Stimulated activated CD4-positive, alpha-beta T cell treated with anti-CD3 and anti-CD28 coated beads, Interleukin-2, amount 100 ng/mL, for 24 hours (primary cell): Measurements from ENCODE around the gene SERGEF.

ENCODE experiments used
- DNase-seq, 2 donors: peaks; one replicate each; pipeline ENCODE4 v3.0.0-alpha.2; 2020

The SERGEF gene

DNA sequence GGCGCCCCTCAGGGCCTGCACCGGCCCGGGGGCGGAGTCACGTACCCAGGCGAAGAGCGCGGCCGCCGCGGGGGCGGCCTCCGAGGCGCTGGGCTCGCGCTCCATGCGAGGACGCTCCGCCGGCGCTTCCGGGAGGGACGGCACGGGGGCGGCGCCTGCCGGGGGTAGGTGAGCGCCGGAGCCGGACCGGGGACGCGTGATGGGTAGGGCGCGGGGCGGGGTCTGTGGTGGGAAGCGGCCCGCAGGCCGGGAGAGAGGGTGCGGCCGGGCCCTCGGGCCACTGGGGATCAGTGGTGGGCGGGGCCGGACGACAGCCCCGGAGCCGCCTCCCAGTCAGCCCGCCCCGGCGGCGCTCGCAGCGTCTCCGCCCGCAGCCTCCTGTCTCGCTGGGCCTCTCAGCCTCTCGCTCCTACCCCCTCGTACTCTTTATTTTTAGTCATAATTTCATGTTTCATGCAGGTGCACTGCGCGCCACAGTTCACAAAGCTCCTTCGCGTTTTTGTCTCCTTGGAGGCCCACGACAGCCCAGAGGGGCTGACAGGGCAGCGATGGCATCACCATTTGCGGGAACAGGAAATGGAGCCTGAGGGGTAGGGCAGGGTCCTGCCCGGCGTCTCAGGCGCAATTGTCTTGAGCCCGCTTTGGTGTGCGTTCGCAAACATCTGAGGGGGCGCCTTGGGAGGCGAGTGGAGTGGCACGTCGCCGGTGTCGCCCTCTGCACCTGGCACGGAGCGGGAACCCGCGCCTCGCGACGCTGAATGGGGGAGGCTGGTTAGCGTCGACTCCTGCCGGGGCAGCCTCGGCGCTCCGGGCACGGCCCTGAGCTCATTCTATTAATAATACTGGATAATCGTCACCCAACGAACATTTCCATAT, at the start of gene SERGEF:
Gene SERGEF, minus strand, starts transcription at position 142 of the 876 bp plus-strand sequence. Its CDS starts 37 bp downstream, at position 105.
- DNase-seq = peak; percentile 91 to 97

DNA sequence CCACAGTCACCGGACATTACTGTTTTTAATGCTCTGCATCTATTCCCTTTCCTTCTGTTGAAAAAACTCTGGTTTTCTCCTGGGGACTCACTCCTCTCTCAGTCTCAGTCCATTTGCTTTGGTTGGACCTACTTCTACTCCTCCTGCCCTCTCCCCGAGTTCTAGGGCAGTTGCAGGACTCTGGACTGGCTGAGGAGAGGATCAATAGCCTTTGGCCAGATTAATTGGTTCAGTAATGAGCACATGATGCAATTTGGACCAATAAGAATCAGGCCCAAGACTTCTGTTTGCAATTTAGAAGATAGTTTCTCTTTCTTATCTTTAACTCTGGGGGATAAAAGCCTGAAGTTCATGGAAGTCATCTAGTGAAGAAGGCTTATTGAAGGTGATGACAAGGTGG, 48.5 kb upstream of the SERGEF start:
- DNase-seq = no peak

DNA sequence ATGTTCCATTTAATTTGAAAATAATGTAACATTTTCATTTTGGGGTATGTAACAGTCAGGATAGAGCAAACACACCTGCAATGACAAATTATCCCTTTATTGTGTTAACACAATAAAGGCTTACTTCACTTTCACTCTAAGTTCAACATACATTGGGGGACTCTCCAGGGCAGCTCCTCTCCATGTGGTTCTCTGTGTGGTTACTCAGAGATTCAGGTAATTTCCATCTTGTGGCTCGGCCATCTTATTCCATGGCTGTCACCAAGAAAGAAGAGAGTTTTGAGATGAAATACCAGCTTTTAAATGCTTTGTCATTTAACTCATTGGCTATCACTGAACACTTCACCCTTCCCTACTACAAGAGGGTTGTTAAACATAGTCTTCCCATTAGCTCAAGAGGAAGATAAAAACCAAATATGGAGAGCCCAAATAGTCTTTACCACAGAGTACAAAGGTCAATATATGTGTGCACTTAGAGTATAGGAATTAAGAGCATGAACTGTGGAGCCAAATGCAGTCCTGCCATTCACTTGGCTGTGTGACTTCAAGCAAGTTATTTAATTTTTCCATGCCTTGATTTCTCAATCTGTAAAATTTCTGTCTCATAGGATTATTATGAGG, 43.8 kb upstream of the SERGEF start:
- no peak for DNase-seq

DNA sequence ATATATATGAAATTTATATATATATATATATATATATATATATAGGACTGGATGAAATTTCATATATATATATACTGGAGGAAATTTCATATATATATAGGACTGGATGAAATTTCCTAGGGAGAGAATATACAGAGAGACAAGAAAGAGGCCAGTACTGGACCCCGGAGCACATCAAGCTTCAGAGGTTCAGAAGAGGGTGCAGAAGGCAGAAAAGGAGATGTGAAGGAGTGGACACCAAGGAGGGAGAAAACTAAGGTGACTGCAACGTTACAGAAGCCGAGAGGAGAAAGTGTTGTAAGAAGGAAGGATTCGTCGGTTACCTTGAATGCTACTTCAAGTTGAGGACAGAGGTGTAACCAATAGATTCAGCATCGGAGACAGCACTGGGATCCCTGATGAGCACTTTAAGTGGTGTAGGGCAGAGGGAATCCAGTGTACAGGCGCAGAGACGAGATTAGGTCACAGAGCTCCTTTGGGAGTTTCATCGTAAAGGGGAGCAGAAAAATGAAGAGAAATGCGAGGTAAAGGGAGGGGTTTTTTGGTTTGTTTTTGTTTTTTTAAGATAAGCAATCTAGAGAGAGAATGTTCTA, 41.8 kb upstream of the SERGEF start:
- DNase-seq = no peak

DNA sequence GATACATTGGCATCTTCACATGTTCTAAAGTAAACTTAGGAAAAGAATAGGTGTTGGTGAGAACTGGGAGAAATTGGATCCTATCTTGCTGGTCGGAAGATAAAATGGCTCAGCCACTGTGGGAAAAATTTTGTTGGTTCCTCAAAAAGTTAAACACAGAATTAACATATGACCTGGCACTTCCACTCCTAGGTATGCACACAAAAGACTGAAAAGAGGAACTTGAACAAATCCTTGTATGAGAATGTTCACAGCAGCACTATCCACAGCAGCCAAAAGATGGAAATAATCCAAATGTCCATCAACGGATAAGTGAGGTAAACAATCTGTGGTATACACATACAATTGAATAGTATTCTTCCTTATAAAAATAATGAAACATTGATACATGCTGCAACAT, 38.0 kb upstream of the SERGEF start:
- no peak for DNase-seq

DNA sequence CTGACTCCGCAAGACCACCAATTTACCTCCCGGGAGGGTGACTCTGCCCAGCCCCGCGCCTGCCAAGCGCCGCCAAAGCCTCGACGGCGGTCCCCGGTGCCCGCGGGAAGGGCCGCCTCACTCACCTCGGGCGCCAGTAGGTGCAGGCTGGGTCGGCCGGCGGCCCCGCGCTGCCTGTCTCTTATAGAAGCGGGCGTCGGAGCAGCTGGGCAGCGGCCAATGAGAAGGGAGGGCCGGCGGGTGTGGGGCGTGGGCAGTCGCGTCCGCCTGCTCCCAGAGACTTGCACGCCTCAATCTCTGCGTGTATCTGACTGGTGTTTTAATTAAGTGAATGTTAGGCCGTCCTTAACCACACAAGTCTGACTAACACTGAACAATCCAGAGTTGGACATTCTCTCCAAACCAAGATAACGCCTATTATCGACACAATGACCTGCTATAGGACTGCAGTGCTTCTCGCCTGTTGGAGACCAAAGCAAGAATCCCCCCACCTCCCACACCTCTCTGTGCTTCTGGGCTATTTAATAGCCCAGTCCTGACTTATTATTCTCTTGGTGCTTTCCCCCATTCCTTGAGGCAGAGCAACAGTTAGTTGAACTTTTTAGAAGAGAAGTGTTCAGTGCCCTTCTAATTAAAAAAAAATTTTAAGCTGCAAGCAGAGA, 33.4 kb upstream of the SERGEF start, which contains the start of gene TPH1:
Gene TPH1, minus strand, starts transcription at position 154 of the 662 bp plus-strand sequence. CDS start 5,507 bp downstream, outside the sequence.
- DNase-seq = peak in 1 of 2 donors; percentile 2

DNA sequence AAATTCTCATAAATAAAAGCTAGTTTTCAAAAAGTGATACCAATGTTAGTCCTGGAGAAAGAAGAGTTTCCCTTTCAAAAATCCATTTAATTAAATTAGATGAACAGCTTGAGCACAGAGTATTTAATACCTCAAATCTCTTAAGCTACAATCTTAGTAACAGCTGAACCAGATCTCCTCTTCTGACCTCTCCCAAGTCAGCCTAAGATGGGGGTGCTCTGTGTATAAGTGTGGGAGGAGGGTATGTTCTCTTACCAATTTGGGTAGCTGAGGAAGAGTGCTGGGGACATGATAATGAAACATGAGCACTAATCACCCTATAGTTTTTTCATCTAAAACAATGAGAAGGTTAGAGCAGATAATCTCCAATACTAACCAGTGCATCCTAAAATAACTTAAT, 23.6 kb upstream of the SERGEF start:
- DNase-seq = no peak

DNA sequence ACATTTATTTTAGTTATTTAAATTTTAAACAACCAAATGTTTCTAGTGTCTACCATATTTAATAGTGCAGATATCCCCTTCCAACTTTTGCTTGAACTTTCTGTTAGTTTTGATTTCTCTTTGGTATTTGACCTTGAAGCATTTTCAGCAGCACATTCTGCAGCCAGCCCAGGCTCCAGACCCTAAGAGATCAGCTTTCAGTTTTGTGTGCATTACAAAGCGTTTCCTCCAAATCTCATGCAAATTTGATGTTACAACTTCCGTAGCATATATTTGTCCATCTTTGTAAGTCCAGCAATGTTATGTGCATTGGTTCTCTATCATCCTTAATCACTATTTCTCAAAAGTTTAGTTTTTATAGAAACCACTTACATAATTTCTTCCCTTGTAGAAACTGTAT, 14.6 kb upstream of the SERGEF start:
- DNase-seq = no peak

GRCh38 chr11:18022419-18022818, 9.6 kb upstream of the SERGEF start:
- no peak for DNase-seq

- DNase-seq = no peak
These were observed 6.8 kb upstream of the SERGEF start for GRCh38 chr11:18019650-18020049.

- DNase-seq = no peak
These were observed 3.9 kb upstream of the SERGEF start for GRCh38 chr11:18016789-18017188.

DNA sequence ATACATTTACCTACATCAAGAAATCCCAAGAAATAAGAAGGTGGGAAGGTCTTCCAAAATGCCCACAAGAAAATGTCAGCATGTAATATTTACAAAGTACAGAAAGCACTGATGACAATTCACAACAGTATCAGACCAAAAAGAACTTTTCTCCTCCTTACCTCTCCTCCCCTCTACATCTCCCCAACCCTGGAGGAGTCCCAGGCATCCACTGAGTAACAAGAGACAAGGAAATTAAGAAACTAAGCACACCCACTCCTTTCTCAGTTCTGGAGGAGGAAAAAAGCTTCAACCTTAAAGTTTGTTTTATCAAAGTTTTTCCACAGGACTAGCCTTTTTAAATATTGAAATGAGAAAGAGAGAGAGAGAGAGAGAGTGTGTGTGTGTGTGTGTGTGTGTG, 2.0 kb upstream of the SERGEF start:
- DNase-seq = no peak

GRCh38 chr11:18013790-18014507, 1.1 kb upstream of the SERGEF start:
- DNase-seq = peak; percentile 2 to 21

DNA sequence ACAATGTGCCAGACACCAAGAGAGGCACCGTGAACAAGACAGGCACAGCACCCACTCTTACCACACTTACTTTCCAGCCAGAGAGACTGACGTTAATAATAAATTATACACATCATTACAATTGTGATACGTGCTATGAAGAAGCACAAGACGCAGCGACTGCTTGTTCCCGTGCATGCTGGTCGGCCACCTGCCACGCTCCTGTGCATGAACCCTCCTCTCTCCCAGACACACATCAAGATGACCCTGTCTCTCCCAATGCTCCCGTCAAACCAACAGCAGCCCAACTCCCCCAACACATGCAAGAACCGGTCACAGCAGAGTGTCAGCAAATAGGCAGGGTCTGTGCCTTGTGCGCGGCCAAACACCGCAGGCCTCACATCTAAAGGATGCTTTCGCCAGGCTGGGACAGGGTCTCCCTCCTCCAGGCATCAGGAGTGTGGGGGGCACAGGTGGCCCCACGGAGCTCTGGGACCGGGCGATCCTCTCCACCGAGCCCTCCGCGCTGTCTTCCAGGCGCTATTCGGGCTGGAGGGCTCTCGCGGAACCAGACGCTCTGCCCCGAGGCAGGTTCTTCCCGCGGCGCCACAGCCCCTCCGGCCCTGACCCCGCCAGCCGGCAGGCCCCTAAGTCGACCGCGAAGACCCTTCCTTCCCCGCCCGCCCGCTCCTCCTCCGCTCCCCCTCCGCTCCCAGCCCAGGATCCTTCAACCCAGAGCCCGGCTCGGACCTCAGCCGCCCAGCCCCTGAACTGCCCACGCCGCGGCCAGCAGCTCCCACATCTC, 533 bp downstream of the SERGEF start:
- DNase-seq = peak; percentile 23 to 26

DNA sequence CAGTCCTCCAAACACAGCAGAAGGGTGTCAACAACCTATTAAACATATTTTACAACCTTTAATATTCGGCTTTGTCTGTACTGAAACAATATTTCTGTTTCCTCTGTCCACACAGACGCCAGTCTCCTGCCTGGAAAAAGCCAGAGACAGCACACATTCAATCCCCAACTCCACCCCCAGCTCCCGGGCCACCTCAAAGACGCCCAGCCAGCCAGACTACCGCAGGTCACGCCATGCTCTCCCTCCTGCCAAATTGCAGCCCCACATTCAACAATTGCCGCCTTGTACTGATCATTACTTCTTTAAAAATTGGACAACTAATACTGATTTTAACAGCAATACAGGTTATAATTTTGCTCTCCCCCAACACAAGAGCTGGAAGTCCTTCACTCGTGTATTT, 1.2 kb downstream of the SERGEF start:
- no peak for DNase-seq

- DNase-seq = no peak
These were observed 1.8 kb downstream of the SERGEF start for GRCh38 chr11:18010977-18011586.

- DNase-seq = no peak
These were observed 2.7 kb downstream of the SERGEF start for GRCh38 chr11:18010121-18010670.

- DNase-seq = no peak
These were observed 7.3 kb downstream of the SERGEF start for GRCh38 chr11:18005376-18006129.

DNA sequence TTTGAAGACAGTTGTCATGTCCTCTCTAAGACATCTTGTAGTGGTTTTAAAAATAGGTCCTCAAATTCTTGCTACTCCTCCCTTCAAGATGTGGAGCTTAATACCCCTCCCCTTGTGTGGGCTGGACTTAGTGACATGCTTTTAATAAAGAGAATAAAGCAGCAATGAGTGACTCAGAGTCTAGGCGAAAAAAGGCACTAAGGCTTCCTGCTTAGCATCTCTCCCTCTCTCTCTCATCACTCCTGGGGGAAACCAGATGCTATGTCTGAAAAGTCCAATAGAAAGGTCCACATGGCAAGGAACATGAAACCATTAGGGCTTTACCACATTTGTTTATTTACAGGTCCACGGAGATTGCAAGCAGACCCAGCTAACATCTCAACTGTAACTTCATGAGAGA, 11.7 kb downstream of the SERGEF start:
- no peak for DNase-seq

GRCh38 chr11:18000760-18001159, 12.1 kb downstream of the SERGEF start:
- no peak for DNase-seq
